ENCODE results near the gene AGXT.

The AGXT gene

GRCh38 chr2:240916571-240917008 lies 48.0 kb downstream of the AGXT start:
- DNase-seq, result peak; percentile 42

- peak; percentile 32 for DNase-seq
Observed at GRCh38 chr2:240917009-240917683, 48.5 kb downstream of the AGXT start.

GRCh38 chr2:240917684-240918257 lies 49.1 kb downstream of the AGXT start:
- DNase-seq, result peak; percentile 56

GRCh38 chr2:240918258-240919091 lies 49.9 kb downstream of the AGXT start:
- peak; percentile 24 for DNase-seq

GRCh38 chr2:240919161-240919781 lies 50.6 kb downstream of the AGXT start:
- DNase-seq, result peak; percentile 42

- peak; percentile 23 for DNase-seq
Observed at GRCh38 chr2:240919786-240920782, 51.5 kb downstream of the AGXT start.

- DNase-seq, result no peak
Observed at GRCh38 chr2:240920783-240921231, 52.2 kb downstream of the AGXT start.

- DNase-seq, result peak; percentile 96
Observed at GRCh38 chr2:240921311-240921994, 52.8 kb downstream of the AGXT start.

- no peak for DNase-seq
Observed at GRCh38 chr2:240921995-240922244, 53.3 kb downstream of the AGXT start.

- peak; percentile 26 for DNase-seq
Observed at GRCh38 chr2:240922245-240922981, 53.8 kb downstream of the AGXT start.

GRCh38 chr2:240922982-240923537 lies 54.4 kb downstream of the AGXT start:
- no peak for DNase-seq

GRCh38 chr2:240925191-240925567 lies 56.6 kb downstream of the AGXT start:
- peak; percentile 34 for DNase-seq

GRCh38 chr2:240925568-240926515 lies 57.2 kb downstream of the AGXT start:
- DNase-seq, result peak; percentile 18

- DNase-seq, result peak; percentile 42
Observed at GRCh38 chr2:240926516-240927389, 58.1 kb downstream of the AGXT start.

- peak; percentile 17 for DNase-seq
Observed at GRCh38 chr2:240927390-240927781, 58.8 kb downstream of the AGXT start.

GRCh38 chr2:240928476-240929363 lies 60.1 kb downstream of the AGXT start:
- peak; percentile 8 for DNase-seq

Measured in 8988T (cell line).